ENCODE data around the gene RALGPS1. TPM values are rescaled to one million over a fixed set of nuclear protein-coding genes. Genes with fewer than 3 reads are reported as not detected.

RALGPS1 gene
- total and polyA plus RNA-seq, 2 of the 8 experiments (the other 6 are each of a cell fraction or from before 2014, with no cell fraction given), result 20.0 to 23.5 TPM

GRCh38 chr9:126914458-126915280, at the start of gene RALGPS1 (continued):
- no peak for TF ChIP-seq CBX8 (IDR thresholded peaks at IDR 0.05; ENCODE audit: borderline replicate concordance, low read depth, low read length)
- TF ChIP-seq CREB1 (IDR thresholded peaks at IDR 0.05), result peak; percentile 59; the same call in 1 of the 2 replicates
- no peak for TF ChIP-seq KDM5A (IDR thresholded peaks at IDR 0.05; ENCODE audit: low read length)
- TF ChIP-seq GTF2F1 (IDR thresholded peaks at IDR 0.05; ENCODE audit: borderline replicate concordance, low read depth, low read length), result no peak
- no peak for TF ChIP-seq SUZ12 (IDR thresholded peaks at IDR 0.05; ENCODE audit: low read length)
- peak; percentile 20; the same call in 1 of the 2 replicates for TF ChIP-seq TAF1 (IDR thresholded peaks at IDR 0.05; ENCODE audit: low read depth, low read length)
- no peak for TF ChIP-seq GABPA (IDR thresholded peaks at IDR 0.05; ENCODE audit: borderline replicate concordance, insufficient read depth, low read length)
- TF ChIP-seq CBX5 (IDR thresholded peaks at IDR 0.05; ENCODE audit: low read depth, low read length), result no peak
- no peak for TF ChIP-seq SRF (IDR thresholded peaks at IDR 0.05; ENCODE audit: low read depth, low read length)
- peak; percentile 62 for TF ChIP-seq SP2 (IDR thresholded peaks at IDR 0.05; ENCODE audit: low read length)
- no peak for TF ChIP-seq RAD21 (IDR thresholded peaks at IDR 0.05 in 1 of 2, conservative IDR thresholded peaks at IDR 0.05 in 1 of 2; ENCODE audit: low read depth in 2 of 2, low read length in 2 of 2)
- no peak for TF ChIP-seq EGR1 (IDR thresholded peaks at IDR 0.05; ENCODE audit: borderline replicate concordance, low read depth, low read length)

Measured in H1 (cell line).